HL-60 (cell line): Measurements from ENCODE around the gene CCDC102A.

Source experiments
- DNase-seq, 2 experiments: peaks; one replicate each; pipeline ENCODE4 v3.0.0-alpha.2; 2010 to 2020; ENCODE audit warnings: low read depth in 1 of 2, low spot score in 1 of 2
- H3K27ac ChIP-seq: fragments of 250-450 bp; sonication (Bioruptor Pico); replicated peaks from 2 replicates; pipeline ENCODE4 v1.5.1; 2020; ENCODE audit warnings: mild to moderate bottlenecking, moderate library complexity
- H3K27me3 ChIP-seq: fragments of 250-450 bp; sonication (Bioruptor Pico); 2 replicates; pipeline ENCODE4 v1.5.1; 2021; ENCODE audit warnings: mild to moderate bottlenecking, moderate library complexity; ENCODE audit not compliant: insufficient read depth, poor library complexity, severe bottlenecking
- H3K4me3 ChIP-seq: replicated peaks from 2 replicates; pipeline ENCODE4 v1.5.1; 2011; ENCODE audit warnings: mild to moderate bottlenecking, control low read depth, low read length; ENCODE audit not compliant: insufficient read depth
- GABPA ChIP-seq: IDR thresholded peaks from 2 replicates; pipeline ENCODE4 v1.6.1; 2012; ENCODE audit warnings: low read depth
- POLR2AphosphoS5 ChIP-seq: IDR thresholded peaks from 2 replicates; pipeline ENCODE4 v1.6.1; 2012; ENCODE audit warnings: low read depth
- SPI1 ChIP-seq: IDR thresholded peaks from 2 replicates; pipeline ENCODE4 v1.6.1; 2012; ENCODE audit warnings: low read depth, mild to moderate bottlenecking, borderline replicate concordance
- TF ChIP-seq, protein P1 (sequence below): IDR thresholded peaks from one replicate; pipeline ENCODE4 v1.5.1; 2011; ENCODE audit warnings: low read length, control low read depth, inconsistent platforms; ENCODE audit not compliant: insufficient read depth
- TF ChIP-seq, protein P2 (sequence below): IDR thresholded peaks from 2 replicates; pipeline ENCODE4 v1.6.1; 2012; ENCODE audit warnings: low read depth; ENCODE audit not compliant: insufficient replicate concordance

Gene CCDC102A

GRCh38 chr16:57531253-57531575, 5.2 kb downstream of the CCDC102A start:
- H3K4me3 ChIP-seq = no peak overlapping the region
- H3K27ac ChIP-seq = no peak overlapping the region
- DNase-seq = peak in 1 of 2 experiments; percentile 33
- H3K27me3 ChIP-seq = no peaks in the 10 kb centered on the region
- TF ChIP-seq POLR2AphosphoS5 (no peak), GABPA (no peak), SPI1 (peak; percentile 96)
- TF ChIP-seq, protein P1, sequence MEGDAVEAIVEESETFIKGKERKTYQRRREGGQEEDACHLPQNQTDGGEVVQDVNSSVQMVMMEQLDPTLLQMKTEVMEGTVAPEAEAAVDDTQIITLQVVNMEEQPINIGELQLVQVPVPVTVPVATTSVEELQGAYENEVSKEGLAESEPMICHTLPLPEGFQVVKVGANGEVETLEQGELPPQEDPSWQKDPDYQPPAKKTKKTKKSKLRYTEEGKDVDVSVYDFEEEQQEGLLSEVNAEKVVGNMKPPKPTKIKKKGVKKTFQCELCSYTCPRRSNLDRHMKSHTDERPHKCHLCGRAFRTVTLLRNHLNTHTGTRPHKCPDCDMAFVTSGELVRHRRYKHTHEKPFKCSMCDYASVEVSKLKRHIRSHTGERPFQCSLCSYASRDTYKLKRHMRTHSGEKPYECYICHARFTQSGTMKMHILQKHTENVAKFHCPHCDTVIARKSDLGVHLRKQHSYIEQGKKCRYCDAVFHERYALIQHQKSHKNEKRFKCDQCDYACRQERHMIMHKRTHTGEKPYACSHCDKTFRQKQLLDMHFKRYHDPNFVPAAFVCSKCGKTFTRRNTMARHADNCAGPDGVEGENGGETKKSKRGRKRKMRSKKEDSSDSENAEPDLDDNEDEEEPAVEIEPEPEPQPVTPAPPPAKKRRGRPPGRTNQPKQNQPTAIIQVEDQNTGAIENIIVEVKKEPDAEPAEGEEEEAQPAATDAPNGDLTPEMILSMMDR = no peak
- TF ChIP-seq, protein P2, sequence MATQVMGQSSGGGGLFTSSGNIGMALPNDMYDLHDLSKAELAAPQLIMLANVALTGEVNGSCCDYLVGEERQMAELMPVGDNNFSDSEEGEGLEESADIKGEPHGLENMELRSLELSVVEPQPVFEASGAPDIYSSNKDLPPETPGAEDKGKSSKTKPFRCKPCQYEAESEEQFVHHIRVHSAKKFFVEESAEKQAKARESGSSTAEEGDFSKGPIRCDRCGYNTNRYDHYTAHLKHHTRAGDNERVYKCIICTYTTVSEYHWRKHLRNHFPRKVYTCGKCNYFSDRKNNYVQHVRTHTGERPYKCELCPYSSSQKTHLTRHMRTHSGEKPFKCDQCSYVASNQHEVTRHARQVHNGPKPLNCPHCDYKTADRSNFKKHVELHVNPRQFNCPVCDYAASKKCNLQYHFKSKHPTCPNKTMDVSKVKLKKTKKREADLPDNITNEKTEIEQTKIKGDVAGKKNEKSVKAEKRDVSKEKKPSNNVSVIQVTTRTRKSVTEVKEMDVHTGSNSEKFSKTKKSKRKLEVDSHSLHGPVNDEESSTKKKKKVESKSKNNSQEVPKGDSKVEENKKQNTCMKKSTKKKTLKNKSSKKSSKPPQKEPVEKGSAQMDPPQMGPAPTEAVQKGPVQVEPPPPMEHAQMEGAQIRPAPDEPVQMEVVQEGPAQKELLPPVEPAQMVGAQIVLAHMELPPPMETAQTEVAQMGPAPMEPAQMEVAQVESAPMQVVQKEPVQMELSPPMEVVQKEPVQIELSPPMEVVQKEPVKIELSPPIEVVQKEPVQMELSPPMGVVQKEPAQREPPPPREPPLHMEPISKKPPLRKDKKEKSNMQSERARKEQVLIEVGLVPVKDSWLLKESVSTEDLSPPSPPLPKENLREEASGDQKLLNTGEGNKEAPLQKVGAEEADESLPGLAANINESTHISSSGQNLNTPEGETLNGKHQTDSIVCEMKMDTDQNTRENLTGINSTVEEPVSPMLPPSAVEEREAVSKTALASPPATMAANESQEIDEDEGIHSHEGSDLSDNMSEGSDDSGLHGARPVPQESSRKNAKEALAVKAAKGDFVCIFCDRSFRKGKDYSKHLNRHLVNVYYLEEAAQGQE = no peak

DNA sequence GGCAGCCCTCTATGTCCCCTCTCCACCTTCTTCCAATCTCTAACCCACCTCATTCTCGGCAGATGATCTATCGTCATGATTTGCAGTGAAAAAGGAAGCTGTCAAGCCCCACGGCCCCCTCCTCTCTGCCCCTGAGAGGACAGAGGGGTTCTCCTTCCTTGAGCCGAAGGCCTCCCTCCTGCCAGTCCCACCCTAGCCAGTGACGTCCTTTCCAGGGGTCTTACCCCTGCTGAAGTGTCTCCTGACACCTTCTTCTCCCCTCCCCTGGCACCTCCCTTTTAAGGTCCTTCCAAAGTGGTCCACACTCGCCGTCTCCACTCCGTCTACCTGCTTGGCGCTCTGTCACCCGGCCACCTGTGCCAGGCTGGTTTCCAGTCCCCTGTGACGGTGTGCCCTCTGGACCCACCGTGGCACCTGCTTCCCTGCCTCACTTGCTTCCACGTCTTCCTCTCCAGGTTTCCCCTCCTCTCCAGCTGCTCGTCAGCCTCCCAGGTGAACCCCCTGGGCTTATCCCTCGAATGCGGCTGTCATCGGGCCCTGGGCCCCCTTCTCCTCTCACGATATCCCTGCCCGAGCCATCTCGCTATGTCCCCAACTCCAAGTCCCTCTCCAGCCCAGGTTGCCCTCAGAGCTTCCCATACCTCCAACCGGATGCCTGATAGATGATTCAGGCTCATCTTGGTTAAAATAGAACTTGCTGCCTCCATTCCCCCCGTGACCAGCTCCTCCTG, 5.7 kb downstream of the CCDC102A start:
- TF ChIP-seq, protein P2 = no peak
- no peak for TF ChIP-seq GABPA
- no peak for TF ChIP-seq POLR2AphosphoS5
- no peak for TF ChIP-seq SPI1
- TF ChIP-seq, protein P1 = no peak
- Histone ChIP-seq H3K27ac (no peak overlapping the region), H3K27me3 (no peaks in the 10 kb centered on the region), H3K4me3 (no peak overlapping the region)
- DNase-seq = peak in 1 of 2 experiments; percentile 46

DNA sequence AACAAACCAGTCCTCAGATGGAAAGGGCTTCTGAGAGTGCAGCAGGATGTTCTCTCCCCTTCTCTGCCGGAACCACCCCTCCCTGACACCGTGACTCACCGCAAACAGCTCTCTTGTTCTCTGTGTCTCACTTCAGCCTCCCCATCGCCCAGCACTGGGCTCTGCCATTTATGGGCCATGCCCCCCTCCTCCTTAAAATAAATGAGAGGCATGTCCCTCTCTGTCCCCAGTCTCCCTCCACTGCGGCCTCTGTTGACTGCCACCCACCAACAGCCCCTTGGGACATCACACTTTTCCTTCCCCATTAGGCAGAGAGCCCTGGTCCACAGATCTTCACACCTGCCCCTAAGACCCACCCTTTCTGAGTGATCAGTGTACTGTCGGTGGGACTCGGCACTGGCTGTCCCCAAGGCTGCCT, 6.3 kb downstream of the CCDC102A start:
- no peak overlapping the region for H3K27ac ChIP-seq
- TF ChIP-seq GABPA = no peak; the same call in 1 of the 2 replicates
- no peaks in the 10 kb centered on the region for H3K27me3 ChIP-seq
- DNase-seq = no peak
- H3K4me3 ChIP-seq = no peak overlapping the region

- TF ChIP-seq, protein P2 = no peak
- TF ChIP-seq POLR2AphosphoS5 = no peak
- no peak for TF ChIP-seq SPI1
- TF ChIP-seq GABPA = no peak; the same call in 1 of the 2 replicates
- no peak overlapping the region for H3K4me3 ChIP-seq
- no peak for DNase-seq
Measured at GRCh38 chr16:57529391-57530103, 6.8 kb downstream of the CCDC102A start.

More at GRCh38 chr16:57529391-57530103, 6.8 kb downstream of the CCDC102A start:
- H3K27ac ChIP-seq = no peak overlapping the region
- H3K27me3 ChIP-seq = no peaks in the 10 kb centered on the region
